CD1c-positive myeloid dendritic cell (primary cell): Measurements from ENCODE around the gene ALOX15B.

Experiments used
- DNase-seq: peaks from one replicate; pipeline ENCODE4 v3.0.0-alpha.2; 2016; ENCODE audit errors: extremely low spot score

Gene ALOX15B

DNA sequence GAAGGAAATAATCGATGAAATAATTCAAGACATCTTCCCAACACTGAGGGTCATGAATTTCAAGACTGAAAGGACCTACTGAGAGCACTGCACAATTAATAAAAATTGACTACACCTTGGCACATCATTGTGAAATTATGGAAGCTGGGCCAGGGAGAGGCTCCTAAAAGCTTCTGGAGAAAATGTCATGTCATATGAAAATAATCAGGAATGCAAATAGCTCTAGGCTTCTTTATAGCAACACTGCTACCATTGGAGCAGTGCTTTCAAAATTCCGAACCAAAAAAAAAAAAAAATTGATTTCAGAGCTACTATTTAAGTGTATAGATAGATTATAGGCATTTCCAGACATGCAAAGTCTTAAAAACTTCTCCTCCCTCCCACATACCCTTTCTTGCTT lies 6.4 kb upstream of the ALOX15B start:
- DNase-seq = no peak

DNA sequence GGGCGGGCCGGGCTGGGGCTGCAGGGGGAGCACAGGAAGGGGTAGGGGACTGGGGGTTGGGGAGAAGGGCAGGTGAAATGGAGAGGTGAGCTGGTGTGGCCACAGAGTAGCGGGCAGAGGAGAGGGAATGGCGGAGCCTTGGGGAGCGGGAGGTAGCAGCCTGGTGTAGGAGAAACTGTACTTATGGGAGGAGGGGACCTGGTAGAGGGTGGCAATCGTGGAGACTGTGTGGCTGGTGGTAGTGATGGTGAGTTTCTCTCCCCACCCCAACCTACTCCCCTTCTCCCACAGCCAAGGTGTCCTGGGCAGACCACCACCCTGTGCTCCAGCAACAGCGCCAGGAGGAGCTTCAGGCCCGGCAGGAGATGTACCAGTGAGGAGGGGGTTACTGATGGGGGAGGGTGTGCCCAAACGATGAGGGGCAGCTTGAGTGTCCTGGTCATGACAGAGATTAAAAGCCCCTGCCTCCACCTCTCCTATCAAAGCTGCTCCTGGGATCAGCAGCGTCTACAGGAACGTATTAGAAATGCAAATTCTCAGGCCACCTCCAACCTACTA lies 831 bp downstream of the ALOX15B start:
- DNase-seq = no peak

DNA sequence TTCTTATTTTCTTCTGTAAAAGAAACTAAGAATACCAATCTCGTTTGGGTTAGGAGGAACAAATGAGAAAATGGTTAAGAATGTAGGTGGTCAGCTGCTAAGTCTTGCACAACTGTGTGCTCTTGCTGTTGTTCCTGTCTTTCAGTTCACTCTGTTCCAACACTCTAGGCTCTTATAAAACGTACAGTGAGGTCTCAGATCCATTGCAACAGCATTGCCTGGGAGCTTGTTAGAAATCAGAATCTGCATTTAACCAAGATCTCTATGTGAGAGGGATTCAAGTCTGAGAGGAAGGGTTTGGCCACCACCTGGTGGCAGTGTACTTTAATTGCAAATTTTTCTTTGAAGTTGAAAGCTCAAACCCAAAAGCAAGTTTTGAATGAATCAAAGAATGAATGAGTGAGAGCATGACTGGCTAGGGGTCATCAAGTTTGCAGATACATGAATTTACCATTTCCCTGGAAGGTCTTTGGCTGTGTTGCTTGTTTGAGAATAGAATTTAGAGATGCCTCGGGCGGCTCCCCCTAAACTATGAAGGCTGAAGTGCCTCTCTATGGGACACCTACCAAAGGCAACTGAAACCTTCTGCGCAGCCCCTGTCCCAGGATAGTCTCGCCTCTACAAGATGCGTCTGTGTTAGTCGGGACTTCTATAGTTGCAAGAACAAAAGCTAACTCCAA lies 2.5 kb downstream of the ALOX15B start:
- DNase-seq = peak; percentile 77

DNA sequence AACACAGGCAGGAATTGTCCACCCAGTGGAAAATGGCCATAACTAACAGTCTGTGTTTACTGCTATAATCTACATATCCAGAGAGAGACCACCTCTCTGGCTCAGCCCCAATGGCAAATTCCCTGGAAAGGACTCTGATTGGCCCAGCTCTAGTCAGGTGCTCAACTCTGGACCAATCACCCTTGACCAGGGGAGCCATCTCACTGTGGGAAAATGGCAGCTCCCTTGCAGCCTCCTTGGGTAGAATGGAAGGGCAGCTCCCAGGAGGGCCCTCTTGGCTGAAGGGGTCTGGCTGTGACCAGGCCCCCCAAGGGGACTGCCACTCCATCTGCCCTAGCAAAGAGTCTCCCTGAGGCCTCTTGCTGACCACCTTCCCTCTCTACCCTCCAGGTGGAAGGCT lies 3.1 kb downstream of the ALOX15B start:
- no peak for DNase-seq

DNA sequence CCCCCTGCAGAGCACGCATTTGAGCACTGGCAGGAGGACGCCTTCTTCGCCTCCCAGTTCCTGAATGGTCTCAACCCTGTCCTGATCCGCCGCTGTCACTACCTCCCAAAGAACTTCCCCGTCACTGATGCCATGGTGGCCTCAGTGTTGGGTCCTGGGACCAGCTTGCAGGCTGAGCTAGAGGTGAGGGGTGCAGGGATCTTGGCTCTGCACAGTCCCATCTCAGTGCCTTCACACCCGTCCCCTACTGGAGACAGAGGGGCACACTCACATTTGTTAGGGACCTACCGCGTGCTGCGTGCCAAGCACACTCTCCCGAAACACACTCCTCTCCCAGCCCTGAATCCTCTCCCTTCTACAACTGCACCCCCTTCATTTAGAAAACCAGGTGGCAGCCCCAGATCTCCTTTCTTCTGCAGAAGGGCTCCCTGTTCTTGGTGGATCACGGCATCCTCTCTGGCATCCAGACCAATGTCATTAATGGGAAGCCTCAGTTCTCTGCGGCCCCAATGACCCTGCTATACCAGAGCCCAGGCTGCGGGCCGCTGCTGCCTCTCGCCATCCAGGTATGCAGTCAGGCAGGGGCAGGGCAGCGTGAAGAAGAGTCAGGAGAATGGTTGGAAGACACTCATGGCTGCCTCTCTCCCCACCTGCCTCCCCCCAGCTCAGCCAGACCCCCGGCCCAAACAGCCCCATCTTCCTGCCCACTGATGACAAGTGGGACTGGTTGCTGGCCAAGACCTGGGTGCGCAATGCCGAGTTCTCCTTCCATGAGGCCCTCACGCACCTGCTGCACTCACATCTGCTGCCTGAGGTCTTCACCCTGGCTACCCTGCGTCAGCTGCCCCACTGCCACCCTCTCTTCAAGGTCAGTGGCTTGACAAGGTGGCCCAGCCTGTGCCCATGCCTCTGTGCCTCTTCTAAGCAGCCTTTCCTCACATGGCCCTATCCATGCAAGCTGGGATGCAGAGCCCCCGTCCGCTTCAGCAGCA lies 6.3 kb downstream of the ALOX15B start:
- no peak for DNase-seq

DNA sequence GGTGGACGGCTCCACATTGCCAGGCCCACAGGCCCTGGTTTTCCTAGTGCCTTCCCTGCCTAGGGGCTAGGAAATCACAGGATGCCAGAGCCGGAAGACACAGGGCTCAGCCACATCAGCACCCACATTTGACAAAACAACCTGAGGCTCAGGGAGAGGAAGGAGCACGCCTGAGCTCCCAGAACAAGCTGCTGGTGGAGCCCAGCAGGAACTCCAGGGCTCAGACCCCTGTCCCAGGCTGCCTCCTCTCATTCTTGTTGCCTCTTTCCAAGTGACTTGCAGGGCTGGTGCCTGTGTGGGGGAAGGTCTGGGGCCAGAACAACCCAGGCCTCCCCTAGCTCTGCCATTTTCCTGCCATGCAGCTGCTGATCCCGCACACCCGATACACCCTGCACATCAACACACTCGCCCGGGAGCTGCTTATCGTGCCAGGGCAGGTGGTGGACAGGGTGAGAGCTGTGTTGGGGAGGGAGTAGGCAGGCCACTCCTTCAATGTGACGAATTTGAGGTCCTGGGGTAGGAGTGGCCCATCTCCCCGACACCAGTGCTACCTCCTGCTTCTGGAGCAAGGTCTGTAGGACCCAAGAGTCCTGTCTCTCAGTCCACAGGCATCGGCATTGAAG lies 7.6 kb downstream of the ALOX15B start:
- no peak for DNase-seq

DNA sequence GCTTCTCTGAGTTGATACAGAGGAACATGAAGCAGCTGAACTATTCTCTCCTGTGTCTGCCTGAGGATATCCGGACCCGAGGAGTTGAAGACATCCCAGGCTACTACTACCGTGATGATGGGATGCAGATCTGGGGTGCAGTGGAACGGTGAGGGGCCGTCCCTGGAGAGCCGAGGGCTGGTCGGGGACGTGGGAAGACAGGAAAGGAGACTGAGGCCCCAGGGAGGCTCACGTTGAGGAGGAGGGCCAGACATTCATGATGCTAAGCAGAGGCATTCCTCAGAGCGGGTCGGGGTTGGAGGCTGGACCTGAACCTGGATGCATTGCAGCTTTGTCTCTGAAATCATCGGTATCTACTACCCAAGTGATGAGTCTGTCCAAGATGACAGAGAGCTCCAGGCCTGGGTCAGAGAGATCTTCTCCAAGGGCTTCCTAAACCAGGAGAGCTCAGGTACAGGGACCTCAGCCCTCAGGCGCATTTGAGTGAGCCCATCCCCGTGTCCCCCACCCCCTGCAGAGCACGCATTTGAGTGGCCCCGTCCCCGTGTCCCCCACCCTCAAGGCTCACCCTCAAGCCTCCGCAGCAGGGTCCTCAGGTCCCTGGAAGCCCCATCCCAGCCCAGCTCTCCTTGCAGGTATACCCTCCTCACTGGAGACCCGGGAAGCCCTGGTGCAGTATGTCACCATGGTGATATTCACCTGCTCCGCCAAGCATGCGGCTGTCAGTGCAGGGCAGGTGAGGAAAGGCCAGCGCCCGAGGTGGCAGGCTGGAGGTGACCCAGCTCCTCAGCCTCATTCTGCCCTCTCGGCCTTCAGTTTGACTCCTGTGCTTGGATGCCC lies 8.3 kb downstream of the ALOX15B start:
- no peak for DNase-seq

DNA sequence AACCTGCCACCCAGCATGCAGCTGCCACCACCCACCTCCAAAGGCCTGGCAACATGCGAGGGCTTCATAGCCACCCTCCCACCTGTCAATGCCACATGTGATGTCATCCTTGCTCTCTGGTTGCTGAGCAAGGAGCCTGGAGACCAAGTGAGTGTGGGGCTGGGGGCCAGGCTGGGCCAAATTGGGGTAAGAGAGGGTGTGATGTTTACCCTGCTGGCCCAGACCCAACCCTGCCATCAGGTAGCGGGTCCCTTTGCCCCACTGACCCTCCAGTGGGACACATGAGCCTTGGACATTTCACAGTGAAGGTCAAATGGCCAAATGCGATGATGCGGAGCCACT lies 8.9 kb downstream of the ALOX15B start:
- DNase-seq = no peak

DNA sequence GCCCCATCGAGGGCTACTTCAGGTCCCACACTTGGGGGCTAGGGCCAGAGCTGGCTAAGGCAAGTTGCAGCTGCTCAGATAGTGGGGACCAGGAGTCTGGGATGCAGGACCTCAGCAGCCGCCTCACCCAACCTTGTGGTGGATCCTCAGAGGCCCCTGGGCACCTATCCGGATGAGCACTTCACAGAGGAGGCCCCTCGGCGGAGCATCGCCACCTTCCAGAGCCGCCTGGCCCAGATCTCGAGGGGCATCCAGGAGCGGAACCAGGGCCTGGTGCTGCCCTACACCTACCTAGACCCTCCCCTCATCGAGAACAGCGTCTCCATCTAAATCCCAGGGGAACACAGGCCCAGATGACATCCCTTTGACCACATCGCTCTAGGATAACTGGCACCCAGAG lies 9.4 kb downstream of the ALOX15B start:
- DNase-seq = no peak

DNA sequence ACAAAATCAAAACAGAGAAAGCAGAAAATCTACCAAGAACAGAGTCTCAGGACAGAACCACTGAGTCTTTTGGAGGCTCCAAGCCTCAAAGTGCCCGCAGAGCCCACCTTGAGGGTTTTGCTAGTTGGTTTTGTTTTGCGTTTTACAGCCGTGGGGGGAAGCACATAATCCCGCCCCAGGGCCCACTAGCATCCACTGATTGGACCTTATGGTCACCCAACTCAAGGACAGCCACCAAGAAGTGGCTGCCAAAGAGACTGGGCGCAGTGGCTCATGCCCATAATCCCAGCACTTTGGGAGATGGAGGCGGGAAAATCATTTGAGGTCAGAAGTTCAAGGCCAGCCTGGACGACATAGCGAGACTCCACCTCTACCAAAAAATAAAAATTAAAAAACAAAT lies 9.9 kb downstream of the ALOX15B start:
- no peak for DNase-seq

DNA sequence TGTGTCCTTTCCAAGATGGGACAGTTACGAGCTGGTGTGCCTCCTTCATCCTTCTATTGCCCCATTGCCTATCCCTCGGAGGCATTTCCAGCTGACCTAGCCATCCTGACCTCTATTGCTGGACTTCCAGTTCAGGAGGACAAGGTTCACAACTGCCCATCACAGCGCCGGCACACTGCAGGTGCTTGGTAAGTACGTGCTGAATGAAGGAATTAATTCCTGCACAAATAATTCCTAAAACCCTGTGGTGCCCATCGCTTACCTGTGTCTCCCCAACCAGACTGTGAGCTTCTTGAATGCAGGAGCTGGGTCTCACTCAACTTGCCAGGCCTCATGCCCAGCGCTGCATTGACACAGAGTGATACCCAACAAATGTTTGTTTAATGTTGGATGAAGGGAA lies 13.0 kb downstream of the ALOX15B start:
- DNase-seq = no peak

DNA sequence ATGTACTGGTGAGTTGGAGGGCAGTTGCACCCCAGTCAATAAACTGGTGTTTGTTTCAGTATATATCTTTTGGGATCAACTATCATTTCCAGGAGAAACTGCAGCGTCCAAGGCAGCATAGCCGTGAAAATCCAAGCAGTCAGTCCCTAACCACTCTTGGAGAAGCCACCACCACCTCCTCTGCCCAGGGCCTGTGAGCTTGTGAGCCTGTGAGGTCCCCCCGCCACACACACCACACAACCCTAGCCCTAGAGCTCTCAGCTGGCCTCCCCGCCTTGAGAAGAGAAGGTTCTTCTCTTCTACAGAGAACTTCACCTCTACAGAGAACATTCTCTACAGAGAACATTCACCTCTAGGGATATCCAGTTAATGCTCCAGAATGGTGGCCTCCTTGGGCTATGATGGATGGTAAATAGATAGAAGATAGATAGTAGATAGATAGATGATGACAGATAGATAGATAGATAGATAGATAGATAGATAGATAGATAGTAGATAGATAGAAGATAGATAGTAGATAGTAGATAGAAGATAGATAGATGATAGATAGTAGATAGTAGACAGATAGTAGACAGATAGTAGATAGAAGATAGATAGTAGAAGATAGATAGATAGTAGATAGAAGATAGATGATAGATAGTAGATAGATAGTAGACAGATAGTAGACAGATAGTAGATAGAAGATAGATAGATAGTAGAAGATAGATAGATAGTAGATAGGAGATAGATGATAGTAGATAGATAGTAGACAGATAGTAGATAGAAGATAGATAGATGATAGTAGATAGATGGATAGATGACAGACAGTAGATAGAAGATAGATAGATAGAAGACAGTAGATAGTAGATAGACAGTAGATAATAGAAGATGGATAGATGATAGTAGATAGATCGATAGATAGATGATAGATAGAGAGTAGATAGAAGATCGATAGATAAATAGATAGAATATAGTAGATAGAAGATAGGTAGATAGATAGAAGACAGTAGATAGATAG lies 13.7 kb downstream of the ALOX15B start:
- no peak for DNase-seq

DNA sequence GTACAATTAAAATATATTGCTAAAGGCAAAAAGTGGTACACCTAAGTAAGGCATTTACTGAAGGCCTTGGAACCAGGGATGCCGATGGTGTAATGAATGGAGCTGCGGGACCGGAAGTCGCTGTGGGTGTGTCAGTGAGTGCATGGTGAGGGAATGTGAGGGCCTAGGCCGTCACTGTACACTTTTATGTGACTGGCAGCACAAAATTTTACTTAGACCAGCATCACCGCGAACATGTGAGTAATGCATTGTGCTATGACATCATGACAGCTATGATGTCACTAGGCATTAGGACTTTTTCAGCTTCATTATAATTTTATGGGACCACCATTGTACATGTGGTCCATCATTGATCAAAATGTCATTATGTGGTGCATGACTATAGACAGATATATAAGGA lies 14.7 kb downstream of the ALOX15B start:
- no peak for DNase-seq

DNA sequence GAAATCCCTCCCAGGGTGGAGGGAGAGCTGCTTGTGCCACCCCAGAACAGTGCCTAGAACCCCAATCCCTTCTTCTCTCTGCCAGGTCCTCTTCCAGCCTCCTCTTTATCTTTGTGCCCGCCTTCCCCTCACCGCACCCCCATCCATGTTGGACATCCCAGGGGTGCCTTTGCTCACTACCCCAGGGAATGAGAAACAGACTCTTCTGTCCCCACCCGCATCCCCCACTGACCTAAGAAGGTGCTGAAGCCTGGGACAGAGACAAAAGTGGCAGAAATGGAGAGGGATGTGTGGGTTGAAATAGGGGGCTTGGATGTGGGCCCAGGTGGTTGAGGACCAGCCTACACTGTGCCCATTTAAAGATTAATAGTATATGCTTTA lies 17.0 kb downstream of the ALOX15B start:
- no peak for DNase-seq

DNA sequence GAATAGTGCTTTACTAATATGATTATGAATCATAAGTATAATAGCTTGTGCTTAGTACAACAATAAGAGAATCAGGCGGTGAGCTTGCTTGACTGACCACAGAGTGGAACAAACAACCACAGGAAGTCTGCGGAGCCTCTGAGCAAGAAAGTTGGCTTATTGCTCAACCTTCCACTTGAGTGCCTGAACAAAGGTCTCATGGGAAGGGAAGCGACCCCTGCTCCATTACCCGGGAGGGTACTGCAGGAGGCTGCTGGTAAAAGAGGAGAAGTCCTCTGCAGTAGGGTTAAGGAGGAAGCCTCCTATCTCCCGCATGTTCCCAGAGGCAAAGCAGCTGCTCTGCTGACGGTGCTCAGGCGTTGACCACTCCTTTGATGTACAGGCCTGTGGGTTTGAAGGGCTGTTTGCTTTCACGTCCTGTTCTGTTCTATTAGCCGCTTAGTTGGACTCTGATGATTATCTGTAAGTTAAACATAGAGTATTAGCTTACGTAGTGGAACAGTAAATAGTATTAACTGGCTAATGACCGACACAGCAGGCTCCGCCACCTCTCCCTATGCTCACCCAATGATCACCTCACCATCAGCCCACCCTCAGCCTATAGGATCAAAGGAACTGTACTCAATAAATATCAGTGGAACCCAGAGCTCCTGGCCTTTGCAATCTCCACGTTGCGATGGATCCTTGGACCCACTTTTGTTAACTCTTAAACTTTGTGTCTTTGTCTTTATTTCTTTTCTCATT lies 17.5 kb downstream of the ALOX15B start:
- DNase-seq = peak; percentile 90

DNA sequence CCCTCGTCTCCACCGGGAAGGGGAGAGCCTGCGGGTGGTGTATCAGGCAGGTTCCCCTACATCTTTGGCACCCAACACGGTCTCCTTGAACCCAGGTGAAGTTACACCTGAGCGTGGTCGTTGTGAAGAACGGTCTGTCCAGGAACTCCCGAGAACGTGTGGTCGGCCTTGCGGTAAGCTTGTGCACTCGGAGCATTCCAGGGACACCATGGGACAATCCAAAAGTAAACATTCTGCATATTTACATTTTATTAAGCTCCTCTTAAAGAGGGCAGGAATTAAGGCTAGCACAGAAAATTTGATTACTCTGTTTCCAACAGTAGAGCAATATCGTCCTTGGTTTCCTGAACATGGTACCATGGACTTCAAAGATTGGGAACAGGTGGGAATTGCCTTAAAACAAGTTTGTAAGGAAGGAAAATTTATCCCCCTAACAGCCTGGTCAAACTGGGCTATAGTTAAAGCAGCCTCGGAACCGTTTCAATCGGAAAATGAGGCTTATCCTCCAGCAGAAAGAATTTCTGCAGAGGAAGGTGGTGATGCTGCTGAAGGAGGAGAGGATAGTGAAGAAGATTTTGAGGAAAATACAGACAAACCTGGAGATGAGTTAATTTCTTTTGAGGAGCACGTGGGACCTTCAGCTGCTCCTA lies 18.2 kb downstream of the ALOX15B start:
- no peak for DNase-seq

DNA sequence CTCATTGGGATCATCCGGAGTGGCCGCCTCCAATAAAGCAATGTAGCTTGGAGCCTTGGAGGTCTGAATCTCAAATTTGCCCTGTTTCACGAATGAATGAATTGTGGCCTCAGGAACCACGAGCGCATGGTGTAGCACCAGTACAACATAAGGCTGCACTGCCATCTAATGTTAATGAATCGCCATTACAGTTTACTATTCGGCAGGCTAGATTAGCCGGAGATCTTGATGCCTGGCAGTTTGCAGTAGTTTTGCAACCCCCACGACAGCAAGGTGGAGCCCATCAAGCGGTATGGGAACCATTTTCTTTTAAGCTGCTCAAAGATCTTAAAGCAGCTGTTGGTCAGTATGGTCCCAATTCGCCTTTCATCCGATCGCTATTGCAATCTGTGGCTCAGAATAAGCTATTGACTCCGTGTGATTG lies 18.8 kb downstream of the ALOX15B start:
- peak; percentile 88 for DNase-seq

DNA sequence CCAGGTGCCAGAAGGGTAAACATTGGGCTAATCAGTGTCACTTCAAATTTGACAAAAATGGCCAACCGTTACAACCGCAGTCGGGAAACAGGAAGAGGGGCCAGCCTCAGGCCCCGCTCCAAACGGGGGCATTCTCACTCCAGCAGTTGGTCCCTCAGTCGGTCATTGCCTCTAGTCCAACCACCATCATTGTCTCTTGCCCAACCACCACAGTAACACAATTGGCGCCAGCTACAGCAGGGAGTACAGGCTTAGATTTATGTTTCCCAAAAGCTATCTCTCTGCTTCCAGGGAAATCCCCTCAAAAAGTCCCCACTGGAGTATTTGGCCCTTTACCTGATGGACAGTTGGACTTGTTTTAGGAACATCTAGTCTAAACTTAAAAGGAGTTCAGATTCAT lies 20.3 kb downstream of the ALOX15B start:
- DNase-seq = no peak

DNA sequence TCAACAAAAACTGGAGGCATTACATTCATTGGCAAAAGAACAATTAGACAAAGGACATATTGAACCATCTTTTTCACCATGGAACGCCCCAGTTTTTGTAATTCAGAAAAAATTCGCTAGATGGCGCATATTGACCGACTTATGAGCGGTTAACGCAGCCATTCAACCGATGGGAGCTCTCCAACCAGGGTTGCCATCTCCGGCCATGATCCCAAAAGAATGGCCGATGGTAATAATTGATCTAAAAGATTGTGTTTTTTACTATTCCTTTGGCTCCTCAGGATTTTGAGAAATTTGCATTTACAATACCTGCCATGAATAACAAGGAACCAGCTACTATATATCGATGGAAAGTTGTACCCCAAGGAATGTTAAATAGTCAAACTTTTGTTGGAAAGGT lies 21.4 kb downstream of the ALOX15B start:
- peak; percentile 91 for DNase-seq
